Choroid plexus epithelial cell (primary cell): ENCODE results near the gene ACD.
"Not testable (repeated sequence)": the region's sequence is repeated elsewhere in the genome, so short reads cannot be mapped to it uniquely, and the experiment has no call there.

Experiments used
- DNase-seq: peaks from one replicate; pipeline ENCODE4 v3.0.0-alpha.2; 2010; ENCODE audit warnings: low read depth
- H3K4me3 ChIP-seq: 2 replicates; pipeline ENCODE4 v1.5.1; 2011; ENCODE audit warnings: low read depth, mild to moderate bottlenecking, control low read depth, low read length, moderate library complexity
- TF ChIP-seq, protein P1 (sequence below): conservative IDR thresholded peaks from 2 replicates; pipeline ENCODE4 v1.5.1; 2011; ENCODE audit warnings: low read depth, mild to moderate bottlenecking, control low read depth, inconsistent platforms, low read length, moderate library complexity

ACD gene

DNA sequence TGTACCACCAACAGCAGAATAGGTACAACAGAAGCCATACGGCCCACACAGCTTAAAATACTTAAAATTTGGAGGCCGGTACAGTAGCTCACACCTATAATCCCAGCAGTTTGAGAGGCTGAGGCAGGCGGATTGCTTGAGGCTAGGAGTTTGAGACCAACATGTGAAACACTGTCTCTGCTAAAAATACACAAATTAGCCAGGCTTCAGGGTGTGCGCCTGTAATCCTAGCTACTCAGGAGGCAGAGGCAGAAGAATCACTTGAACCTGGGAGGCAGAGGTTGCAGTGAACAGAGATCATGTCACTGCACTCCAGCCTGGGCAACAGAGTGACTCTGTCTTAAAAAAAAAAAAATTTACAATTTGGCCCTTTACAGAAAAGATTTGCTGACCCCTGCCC is 42.1 kb upstream of the ACD start:
- H3K4me3 ChIP-seq: no peak overlapping the region
- TF ChIP-seq, protein P1, sequence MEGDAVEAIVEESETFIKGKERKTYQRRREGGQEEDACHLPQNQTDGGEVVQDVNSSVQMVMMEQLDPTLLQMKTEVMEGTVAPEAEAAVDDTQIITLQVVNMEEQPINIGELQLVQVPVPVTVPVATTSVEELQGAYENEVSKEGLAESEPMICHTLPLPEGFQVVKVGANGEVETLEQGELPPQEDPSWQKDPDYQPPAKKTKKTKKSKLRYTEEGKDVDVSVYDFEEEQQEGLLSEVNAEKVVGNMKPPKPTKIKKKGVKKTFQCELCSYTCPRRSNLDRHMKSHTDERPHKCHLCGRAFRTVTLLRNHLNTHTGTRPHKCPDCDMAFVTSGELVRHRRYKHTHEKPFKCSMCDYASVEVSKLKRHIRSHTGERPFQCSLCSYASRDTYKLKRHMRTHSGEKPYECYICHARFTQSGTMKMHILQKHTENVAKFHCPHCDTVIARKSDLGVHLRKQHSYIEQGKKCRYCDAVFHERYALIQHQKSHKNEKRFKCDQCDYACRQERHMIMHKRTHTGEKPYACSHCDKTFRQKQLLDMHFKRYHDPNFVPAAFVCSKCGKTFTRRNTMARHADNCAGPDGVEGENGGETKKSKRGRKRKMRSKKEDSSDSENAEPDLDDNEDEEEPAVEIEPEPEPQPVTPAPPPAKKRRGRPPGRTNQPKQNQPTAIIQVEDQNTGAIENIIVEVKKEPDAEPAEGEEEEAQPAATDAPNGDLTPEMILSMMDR: no peak
- no peak for DNase-seq

DNA sequence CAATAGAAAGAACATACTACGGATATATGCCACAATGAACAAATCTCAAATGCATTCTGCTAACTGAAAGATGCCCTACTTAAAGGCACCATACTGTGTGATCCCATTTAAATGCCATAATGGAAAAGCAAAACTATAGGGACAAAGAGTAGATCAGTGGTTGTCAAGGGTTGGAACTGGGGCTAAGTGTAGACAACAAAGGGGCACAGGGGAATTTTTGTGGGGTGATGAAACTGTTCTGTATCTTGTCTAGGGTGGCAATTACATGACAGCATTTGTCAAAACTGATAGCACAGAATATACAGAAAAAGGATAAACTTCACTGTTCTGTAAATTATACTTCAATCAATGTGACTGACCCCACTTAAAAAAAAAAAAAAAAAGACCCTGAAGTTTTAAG is 41.4 kb upstream of the ACD start:
- DNase-seq: no peak
- TF ChIP-seq, protein P1: no peak
- no peak overlapping the region for H3K4me3 ChIP-seq

DNA sequence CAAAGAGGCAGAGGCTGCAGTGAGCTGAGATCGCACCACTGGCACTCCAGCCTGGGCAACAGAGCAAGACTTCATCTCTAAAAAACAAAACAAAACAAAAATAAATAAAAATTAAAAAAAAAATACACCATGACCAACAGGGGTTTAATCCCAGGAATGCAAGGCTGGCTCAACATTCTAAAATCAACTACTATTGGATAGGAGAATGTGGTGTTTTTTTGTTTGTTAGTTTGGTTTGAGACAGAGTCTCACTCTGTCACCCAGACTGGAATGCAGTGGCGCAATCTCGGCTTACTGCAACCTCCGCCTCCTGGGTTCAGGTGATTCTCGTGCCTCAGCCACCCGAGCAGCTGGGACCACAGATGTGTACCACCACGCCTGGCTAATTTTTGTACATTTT is 39.2 kb upstream of the ACD start:
- TF ChIP-seq, protein P1: no peak
- no peak overlapping the region for H3K4me3 ChIP-seq
- no peak for DNase-seq

DNA sequence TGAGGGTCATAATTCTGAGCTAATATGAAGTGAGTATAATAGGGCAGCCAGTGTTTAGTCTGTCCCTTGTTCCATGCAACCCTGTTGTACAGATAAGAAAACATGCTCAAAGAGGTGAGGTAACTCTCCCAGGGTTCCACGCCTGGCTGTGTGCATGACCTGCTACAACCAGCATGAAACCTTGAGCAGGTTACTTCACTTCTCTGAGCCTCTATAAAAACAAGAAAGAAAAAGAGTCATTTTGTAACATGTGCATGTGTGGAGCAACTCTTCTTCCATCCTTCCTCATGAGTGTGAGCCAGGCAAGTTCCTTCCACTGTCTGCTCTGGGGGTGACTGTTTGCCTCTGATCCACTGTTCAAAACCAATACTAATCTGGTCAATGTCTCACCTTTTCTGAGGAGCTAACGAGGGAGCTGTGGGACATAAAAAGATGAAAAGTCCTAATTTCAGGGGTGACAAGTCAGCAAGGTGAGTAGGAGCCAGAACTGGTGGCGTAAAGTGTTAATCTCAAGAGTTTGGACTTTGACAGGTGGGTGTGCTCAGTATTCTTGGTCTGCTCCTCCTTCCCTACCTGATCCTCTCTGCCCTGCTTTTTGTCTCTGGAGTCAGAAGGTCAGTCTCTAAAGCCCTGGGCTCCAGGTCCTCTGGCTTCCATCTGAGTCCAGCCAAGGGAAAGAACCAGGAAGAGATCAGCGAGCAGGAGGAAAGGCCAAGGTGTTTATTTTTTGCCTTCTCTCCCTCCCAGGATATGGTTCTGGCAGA is 37.5 kb upstream of the ACD start:
- no peak overlapping the region for H3K4me3 ChIP-seq
- DNase-seq: no peak
- TF ChIP-seq, protein P1: no peak

DNA sequence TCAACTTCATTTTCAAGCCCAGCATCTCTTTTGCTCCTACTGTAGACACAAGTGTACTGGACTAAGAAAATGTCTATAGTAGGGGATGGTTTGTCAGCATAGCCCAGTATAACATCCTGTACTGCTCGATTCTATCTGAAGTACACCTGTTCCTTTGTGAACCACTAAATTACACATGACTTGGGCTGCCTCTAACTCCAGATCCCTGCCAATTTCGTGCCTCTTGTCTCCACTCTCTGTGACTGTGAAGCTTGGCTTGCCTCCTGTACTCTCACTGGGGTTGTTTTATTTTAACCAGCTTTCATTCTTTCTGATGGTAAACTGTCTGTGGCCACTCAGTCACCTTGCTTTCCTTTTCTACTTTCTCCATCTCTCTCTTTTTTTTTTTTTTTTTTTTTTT is 34.6 kb upstream of the ACD start:
- no peak for DNase-seq
- no peak overlapping the region for H3K4me3 ChIP-seq
- TF ChIP-seq, protein P1: no peak

DNA sequence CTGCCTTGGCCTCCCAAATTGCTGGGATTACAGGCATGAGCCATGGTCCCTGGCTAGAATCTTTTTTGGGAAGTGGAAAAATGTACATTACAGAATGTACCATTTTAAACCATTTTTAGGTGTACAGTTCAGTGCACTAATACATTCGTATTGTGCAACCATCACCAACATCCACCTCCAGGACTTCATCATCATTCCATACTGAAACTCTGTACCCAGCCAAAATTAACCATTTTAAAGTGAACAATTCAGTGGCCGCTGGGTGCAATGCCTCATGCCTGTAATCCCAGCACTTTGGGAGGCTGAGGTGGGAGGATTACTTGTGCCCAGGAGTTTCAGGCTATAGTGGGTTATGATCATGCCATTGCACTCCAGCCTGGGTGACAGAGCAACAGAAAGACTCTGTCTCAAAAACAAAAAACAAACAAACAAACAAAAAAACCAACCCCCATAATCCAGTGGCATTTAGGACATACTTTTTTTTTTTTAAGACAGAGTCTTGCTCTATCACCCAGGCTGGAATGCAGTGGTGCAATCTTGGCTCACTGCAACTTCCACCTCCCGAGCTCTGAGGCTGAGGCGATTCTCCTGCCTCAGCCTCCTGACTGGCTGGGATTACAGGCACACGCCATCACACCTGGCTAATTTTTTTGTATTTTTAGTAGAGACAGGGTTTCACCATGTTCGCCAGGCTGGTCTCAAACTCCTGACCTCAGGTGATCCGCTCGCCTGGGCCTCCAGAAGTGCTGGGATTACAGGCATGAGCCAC is 33.6 kb upstream of the ACD start:
- not testable (repeated sequence) for DNase-seq, H3K4me3 ChIP-seq

DNA sequence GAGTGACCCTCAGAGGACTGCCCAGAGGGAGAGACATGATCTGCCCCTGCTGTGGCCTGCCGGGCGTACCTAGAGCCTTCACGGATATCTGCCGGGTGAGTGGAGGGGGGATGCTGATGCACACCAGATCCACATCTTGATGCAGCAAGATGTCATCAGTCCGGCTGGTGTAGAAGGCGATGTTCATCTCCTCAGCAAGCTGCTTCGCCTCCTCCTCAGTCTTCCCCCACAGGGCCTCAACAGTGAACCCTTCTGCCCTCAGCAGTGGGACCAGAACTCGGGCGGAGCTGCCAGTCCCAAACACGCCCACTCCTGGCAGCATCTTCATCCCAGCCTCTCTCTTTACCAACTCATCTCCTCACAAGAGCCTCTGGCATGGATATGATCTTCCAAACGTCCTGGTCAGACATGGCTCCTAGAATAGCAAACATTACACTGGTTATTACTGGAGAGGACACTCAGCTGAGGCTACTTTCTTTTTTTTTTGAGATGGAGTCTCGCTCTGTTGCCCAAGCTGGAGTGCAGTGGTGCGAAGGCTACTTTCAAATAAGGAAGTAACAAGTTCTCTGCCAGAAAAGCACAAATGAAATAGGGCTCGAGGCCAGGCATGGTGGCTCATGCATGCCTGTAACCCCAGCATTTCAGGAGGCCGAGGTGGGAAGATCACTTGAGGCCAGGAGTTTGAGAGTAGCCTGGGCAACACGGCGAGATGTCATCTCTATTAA is 25.5 kb upstream of the ACD start:
- TF ChIP-seq, protein P1: no peak
- H3K4me3 ChIP-seq: no peak overlapping the region
- no peak for DNase-seq
